DND-41 (cell line): ENCODE results near the gene CLEC20A.

Experiments used
- ATAC-seq: fragments of 200-7000 bp; cut with Tn5 transposase; 3 replicates; pipeline ENCODE4 v1.9.1; 2021; ENCODE audit warnings: low read depth; ENCODE audit not compliant: insufficient read depth
- DNase-seq: peaks from one replicate; pipeline ENCODE4 v3.0.0-alpha.2; 2020
- H2AFZ ChIP-seq: 2 replicates; pipeline ENCODE4 v1.6.0; 2012; ENCODE audit warnings: low read depth, low read length
- H3K27ac ChIP-seq: 2 replicates; pipeline ENCODE4 v1.5.1; 2012; ENCODE audit warnings: low read length, inconsistent platforms
- H3K27me3 ChIP-seq: fragments of 200-600 bp; sonication (generic); 2 replicates; pipeline ENCODE4 v1.6.0; 2012; ENCODE audit warnings: low read length, mild to moderate bottlenecking, inconsistent platforms; ENCODE audit not compliant: insufficient read depth, poor library complexity
- H3K36me3 ChIP-seq: 2 replicates; pipeline ENCODE4 v1.5.1; 2012; ENCODE audit warnings: low read length, inconsistent platforms; ENCODE audit not compliant: insufficient read depth
- H3K4me1 ChIP-seq: 2 replicates; pipeline ENCODE4 v1.5.1; 2012; ENCODE audit warnings: mild to moderate bottlenecking, low read length; ENCODE audit not compliant: insufficient read depth
- H3K4me2 ChIP-seq: 2 replicates; pipeline ENCODE4 v1.6.0; 2012; ENCODE audit warnings: mild to moderate bottlenecking, moderate library complexity, low read length, inconsistent platforms; ENCODE audit not compliant: insufficient read depth
- H3K4me3 ChIP-seq, 2 experiments: fragments of 200-600 bp in 1 of 2; shearing (Covaris generic) in 1 of 2; 2 replicates each; pipeline ENCODE4 v1.5.1; 2012 to 2016; ENCODE audit warnings: inconsistent platforms in 2 of 2, low read length in 2 of 2, mild to moderate bottlenecking in 2 of 2, low read depth in 1 of 2, moderate library complexity in 1 of 2
- H3K79me2 ChIP-seq: 2 replicates; pipeline ENCODE4 v1.6.0; 2012; ENCODE audit warnings: low read length, inconsistent platforms; ENCODE audit not compliant: insufficient read depth
- H3K9ac ChIP-seq: 2 replicates; pipeline ENCODE4 v1.6.0; 2012; ENCODE audit warnings: low read depth, mild to moderate bottlenecking, inconsistent platforms, low read length, moderate library complexity
- H3K9me3 ChIP-seq: 2 replicates; pipeline ENCODE4 v1.5.1; 2012; ENCODE audit warnings: low read length, moderate library complexity, mild to moderate bottlenecking, inconsistent platforms; ENCODE audit not compliant: insufficient read depth, severe bottlenecking
- H4K20me1 ChIP-seq: 2 replicates; pipeline ENCODE4 v1.6.0; 2012; ENCODE audit warnings: low read length; ENCODE audit not compliant: insufficient read depth
- EZH2 ChIP-seq: IDR thresholded peaks from 3 replicates; pipeline ENCODE4 v1.6.1; 2012; ENCODE audit warnings: borderline replicate concordance, low read depth, mild to moderate bottlenecking, moderate library complexity, low read length, inconsistent platforms; ENCODE audit not compliant: severe bottlenecking
- TF ChIP-seq, protein P1 (sequence below): IDR thresholded peaks from 2 replicates; pipeline ENCODE4 v1.5.1; 2012; ENCODE audit warnings: borderline replicate concordance, low read length, moderate library complexity, mild to moderate bottlenecking; ENCODE audit not compliant: poor library complexity, severe bottlenecking; ENCODE audit errors: extremely low read depth

CLEC20A gene

DNA sequence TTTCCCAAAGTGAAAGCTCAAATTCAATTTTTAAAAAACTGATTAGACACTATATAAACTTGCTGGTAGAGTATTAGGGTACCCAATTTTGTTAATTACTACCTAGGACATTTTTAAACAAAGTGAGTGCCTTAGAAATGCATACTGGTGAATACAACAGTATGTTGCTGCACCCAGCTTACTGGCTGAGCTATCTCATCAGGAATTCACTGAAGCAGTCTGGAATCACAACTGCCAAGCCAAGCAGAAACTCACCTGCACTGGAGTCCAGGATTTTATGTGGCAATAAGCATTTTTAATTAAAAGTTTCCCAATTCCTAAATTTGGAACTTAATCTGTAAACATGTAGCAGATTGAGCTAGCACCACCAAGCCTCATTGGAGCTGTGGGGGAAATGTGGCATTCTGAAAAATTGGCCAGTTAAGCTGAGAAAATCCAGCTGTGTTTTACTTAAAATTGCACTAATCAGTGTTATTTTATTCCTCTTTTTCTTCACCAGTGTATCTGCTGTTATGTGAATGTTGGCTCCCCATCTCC lies 61.8 kb downstream of the CLEC20A start:
- Histone ChIP-seq H3K9me3 (no peaks in the 10 kb centered on the region), H3K4me2 (no peak overlapping the region)
- no peak for ATAC-seq

DNA sequence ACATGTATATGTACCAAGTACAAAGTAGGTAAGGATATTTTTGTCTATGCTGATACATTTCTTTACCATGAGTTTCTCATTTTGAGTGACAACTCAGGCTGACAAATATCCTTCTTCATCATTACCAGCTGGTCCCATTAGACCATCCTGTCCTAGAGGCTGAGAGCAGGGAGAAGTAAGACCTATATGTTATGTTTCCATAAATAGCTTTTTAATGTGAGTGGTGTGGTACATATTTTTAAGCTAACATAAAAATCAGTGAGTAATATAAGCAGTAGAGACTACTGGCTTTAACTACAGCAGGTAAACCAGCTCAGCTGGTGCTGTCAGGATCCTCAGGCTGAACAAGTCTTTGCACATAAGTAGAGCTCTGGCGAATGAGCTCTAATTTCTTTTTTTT lies 62.4 kb downstream of the CLEC20A start:
- no peaks in the 10 kb centered on the region for H4K20me1 ChIP-seq
- H3K4me2 ChIP-seq, result no peak overlapping the region
- H3K9ac ChIP-seq, result no peak overlapping the region
- ATAC-seq (no peak), DNase-seq (no peak)
- no peaks in the 10 kb centered on the region for H3K4me1 ChIP-seq
- TF ChIP-seq EZH2, result no peak
- TF ChIP-seq, protein P1, sequence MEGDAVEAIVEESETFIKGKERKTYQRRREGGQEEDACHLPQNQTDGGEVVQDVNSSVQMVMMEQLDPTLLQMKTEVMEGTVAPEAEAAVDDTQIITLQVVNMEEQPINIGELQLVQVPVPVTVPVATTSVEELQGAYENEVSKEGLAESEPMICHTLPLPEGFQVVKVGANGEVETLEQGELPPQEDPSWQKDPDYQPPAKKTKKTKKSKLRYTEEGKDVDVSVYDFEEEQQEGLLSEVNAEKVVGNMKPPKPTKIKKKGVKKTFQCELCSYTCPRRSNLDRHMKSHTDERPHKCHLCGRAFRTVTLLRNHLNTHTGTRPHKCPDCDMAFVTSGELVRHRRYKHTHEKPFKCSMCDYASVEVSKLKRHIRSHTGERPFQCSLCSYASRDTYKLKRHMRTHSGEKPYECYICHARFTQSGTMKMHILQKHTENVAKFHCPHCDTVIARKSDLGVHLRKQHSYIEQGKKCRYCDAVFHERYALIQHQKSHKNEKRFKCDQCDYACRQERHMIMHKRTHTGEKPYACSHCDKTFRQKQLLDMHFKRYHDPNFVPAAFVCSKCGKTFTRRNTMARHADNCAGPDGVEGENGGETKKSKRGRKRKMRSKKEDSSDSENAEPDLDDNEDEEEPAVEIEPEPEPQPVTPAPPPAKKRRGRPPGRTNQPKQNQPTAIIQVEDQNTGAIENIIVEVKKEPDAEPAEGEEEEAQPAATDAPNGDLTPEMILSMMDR, result no peak
- H3K27me3 ChIP-seq, result peaks cover 9% of the 10 kb centered on the region
- H2AFZ ChIP-seq, result no peak overlapping the region
- no peaks in the 10 kb centered on the region for H3K9me3 ChIP-seq
- H3K79me2 ChIP-seq, result no peaks in the 10 kb centered on the region
- H3K4me3 ChIP-seq, result no peak overlapping the region
- no peaks in the 10 kb centered on the region for H3K36me3 ChIP-seq
- H3K27ac ChIP-seq, result no peak overlapping the region

More for the DNA sequence above, 61.8 kb downstream of the CLEC20A start:
- Histone ChIP-seq H3K4me3 (no peak overlapping the region), H4K20me1 (no peaks in the 10 kb centered on the region), H3K4me1 (no peaks in the 10 kb centered on the region), H3K9ac (no peak overlapping the region), H3K79me2 (no peaks in the 10 kb centered on the region), H3K27ac (no peak overlapping the region), H3K36me3 (no peaks in the 10 kb centered on the region), H2AFZ (no peak overlapping the region), H3K27me3 (peaks cover 9% of the 10 kb centered on the region)
- no peak for DNase-seq
- no peak for TF ChIP-seq EZH2
- TF ChIP-seq, protein P1, result no peak
